Stimulated activated CD4-positive, alpha-beta T cell treated with anti-CD3 and anti-CD28 coated beads, TNF-alpha, amount 100 ng/mL, for 4 hours (primary cell): ENCODE measurements around the gene SLC38A3.

Experiments
- DNase-seq, 3 experiments: peaks; one replicate each; pipeline ENCODE4 v3.0.0-alpha.2; 2020; ENCODE audit warnings: low read depth in 3 of 3

SLC38A3 gene

DNA sequence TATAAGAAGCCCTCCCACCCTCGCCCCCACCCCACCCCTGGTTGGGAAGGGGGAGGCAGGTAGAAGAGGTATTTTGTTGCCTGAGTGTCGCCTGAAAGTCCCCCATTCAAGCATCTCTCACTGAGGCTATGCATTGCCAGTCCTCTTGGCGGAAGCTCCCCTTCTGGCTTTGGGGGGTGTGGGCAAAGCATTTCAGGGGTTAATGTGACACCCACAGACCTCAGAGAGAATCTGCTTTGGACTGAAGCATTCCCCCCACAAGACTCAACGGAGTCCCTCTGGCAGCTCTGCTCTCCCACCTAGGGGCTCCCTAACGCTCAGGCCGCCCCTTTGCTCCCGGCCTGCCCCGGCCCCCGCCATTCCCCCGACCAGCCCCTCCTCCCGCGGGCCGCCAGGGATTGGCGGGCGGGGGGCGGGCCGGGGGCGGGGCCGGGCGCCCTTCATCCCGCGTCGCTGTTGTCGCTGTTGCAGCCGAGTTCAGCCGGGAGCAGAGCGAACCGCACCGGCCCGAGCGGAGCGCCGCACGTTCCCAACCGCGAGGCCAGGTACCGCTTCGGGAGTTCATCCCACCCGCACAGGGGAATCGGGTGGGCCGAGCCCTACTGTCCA is at the start of gene SLC38A3:
TSS of gene SLC38A3 (plus strand) at position 468 of the 609 bp plus-strand sequence. CDS start 8,929 bp downstream, outside the sequence.
- no peak for DNase-seq

DNA sequence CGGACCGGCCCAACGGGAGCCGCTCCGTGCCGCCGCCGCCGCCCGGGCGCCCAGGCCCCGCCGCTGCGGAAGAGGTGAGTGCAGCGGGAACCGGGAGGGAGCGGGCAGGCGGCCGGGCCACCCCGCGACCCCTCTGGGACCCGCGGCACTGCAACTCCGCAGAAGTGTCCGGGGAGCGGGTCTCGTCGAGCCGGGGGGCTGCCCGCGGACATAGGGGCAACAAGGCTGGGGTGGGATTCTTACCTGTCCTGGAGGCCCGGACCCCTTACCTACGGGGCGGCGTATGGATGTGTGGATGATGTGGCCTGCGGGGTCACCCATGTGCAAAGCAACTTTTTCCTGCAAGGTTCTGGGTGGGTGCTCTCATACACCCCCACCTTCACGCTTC is 49.6 kb upstream of the SLC38A3 start:
- DNase-seq: no peak

DNA sequence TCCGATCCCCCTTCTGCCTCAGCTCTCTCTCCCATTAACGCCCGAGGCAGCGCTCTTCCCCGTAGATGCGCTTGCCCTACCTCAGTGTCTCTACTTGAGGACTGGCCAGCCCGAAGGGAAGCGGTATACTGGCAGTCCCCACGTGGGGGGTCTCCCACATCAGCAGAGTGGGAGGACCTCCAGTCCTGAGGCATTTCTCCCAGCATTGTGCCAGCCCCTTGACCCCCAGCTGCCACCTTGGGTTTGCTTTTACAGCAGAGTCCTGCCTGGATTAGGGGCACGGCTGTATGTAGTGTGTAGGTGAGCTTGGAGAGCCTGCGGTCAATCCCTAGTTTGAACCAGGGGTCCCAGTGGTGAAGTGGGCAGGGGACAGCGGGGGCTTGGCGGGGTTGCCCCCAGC is 49.2 kb upstream of the SLC38A3 start:
- no peak for DNase-seq

DNA sequence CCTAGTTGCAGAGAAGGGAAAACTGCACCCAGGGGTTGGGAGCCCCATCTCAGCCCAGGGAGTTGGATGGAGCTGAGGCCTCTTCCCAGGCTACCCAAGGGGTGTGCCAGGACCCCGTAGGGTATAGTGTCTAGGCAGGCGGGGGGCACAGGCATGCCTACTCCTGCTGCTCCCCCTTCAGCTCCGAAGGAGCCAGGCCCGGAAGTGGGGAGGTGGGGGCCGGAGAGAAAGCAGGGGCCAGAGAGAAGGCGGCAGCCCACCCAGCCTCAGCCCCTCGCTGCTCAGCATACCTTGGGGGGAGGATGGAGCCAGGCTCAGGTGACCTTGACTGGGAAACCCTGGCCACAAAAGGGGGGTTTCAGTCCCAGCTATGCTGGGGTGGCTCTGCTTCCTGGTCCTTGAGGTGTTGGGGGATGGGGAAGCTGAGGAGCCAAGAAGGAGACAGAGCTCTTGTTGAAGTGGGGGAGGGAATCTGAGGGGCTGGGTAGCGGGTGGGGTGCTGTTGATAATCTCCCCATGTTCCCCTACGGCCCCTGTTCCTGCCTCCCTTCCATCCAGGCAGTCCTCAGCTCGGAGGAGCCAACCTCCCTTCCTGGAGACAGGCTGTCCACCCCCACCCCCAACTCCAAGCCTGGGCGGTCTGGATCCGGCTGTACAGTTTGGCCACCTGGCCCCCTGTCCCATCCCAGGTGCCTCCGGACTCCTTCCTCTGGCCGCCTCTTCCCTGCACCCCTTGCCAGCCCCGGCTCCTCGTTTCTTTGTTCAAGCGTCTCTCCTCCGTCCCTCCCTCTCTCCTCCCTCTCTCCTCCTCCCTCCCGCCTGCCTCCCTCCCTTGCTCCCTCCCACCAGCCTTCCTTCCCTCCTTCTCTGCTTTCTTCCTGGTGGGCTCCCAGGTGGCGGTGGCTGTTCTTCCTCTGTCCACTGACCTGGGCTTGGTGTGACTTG is 48.2 kb upstream of the SLC38A3 start:
- DNase-seq: no peak

DNA sequence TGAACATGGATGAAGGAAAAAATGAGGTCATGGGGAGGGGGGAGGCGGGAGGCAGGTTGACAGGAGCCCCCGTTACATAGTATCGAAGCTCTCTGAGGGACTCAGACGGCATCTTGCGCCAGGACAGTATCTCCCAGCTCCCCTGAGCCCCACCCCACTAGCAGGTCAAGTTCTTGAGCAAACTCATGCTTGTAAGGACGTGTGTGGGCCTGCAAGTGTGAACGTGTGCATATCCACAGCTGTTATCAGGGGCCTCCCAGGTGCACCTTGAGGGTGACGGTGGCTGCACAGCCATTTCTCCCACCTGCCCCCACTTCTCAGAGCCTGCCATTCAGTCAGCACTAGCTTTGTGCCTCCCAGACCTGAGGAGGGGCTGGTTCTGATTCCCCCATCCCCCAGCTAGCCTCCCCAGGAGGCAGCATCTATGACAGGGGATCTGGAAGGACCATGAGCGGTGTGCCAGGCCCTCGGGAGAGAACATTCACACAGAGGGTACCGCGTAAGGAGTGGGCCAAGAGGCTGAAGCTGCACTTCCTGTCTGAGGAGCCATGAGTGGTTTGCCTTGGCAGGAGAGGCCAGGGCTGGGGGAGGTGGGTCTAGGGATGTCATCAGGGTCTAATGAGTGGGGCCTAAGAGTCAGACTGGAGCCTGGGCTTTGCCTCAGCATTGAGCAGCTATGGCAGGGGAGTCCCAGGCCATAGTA is 47.1 kb upstream of the SLC38A3 start:
- no peak for DNase-seq

DNA sequence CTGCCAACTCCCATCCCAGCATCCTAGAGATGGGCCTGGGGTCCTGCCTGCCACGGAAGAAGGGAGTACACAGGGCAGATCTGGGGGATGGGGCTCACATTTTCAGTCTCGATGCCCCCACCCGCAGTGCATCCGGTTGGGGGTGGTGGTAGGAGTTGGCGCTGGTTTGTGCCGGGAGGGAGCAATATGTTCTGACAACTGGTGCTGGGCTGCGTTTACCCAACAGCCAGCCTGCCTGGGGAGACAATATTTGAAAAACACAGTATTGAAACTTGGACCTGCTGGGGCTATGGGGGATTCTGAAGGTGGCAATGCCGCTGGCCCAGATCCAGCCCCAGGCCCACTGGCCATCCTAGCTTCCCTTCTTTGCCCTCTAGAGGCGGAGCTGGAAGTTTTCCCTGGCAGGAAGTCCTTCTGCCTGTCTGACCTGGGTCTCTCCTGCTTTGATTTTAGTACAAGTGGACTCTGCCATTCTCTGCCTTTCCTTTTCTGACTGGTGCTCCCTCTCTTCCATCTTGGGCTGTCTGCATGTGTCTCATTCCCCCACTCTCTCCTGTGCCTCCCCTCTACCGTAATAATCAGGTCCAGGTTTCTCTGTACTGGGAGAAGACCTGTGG is 46.4 kb upstream of the SLC38A3 start:
- no peak for DNase-seq

DNA sequence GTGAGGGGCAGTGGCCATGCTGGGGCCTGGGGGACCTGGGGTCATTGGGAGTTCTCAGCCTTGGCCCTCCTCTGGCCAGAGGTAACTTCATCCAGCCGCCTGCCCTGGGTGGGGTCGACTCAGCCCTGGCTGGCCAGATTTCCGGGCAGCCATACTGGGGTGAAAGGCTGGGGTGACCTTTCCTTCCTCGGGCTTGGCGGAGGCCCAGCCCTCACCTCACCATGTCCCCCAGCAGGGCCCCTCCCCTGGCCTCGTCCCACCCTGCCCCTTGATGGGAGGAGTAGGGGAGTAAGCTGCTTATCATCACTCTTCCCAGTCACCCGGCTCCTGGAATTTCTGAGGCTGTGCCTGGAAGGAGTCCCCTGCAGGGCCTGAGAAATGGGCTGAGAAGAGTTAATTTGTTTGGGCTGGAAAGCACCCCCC is 44.5 kb upstream of the SLC38A3 start:
- no peak for DNase-seq

DNA sequence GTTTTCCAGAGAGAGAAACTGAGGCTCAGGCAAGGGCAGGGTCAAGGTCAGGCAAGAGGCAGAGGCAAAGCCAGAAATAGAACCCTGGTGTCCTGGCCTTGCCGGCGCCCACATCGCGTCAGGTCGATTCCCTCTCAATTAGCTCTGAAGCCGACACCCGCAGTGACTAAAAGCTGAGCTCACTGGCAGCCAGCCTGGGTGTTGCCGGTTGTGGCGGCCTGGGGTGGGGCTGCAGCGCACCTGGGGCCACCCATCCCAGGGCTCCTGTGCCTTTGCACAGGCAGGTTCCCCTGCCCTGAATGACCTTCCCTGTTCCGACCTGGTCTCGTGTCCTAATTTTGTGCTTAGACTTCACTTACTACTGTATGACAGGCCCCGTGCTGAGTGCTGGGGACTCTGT is 43.8 kb upstream of the SLC38A3 start:
- no peak for DNase-seq

DNA sequence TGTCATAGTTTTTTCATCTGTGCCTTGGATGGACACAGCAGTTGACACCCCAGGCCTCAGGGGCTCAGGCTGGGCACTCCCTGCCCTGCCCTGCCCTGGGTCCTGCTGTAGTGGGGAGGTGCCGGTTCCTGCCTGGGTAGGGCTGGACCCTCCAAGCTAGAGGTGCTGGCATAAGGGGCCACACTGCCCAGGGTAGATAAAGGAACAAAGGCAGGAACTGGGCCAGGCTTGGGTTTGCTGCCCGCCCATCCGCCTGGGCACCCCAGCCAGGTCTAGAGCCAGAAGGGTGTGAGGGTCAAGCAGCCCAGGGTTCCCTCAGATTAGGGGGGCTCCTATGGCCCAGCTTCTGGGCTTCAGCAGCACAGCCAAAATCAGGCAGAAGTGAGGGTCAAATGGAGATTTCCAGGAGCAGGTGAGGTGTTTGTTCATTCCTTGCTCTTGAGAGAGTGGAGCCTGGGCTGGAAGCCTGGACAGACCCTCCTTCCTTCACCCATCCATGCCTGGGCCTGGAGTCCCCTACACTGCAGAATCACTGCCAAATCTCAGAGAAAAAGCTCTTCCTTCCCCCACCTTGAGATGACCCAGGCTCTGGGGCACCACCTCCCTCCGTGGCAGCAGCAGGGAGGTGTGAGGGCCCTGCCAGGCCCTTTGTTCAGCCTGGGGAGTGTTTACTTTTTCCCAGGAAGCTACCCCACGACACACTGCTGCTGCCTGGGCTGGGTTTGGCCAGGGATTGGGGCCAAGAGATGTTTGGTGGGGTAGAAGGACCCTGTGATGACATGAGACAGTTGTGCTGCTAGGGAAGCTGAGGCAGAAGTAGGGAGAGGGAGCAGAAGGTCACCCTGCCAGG is 42.8 kb upstream of the SLC38A3 start:
- no peak for DNase-seq

DNA sequence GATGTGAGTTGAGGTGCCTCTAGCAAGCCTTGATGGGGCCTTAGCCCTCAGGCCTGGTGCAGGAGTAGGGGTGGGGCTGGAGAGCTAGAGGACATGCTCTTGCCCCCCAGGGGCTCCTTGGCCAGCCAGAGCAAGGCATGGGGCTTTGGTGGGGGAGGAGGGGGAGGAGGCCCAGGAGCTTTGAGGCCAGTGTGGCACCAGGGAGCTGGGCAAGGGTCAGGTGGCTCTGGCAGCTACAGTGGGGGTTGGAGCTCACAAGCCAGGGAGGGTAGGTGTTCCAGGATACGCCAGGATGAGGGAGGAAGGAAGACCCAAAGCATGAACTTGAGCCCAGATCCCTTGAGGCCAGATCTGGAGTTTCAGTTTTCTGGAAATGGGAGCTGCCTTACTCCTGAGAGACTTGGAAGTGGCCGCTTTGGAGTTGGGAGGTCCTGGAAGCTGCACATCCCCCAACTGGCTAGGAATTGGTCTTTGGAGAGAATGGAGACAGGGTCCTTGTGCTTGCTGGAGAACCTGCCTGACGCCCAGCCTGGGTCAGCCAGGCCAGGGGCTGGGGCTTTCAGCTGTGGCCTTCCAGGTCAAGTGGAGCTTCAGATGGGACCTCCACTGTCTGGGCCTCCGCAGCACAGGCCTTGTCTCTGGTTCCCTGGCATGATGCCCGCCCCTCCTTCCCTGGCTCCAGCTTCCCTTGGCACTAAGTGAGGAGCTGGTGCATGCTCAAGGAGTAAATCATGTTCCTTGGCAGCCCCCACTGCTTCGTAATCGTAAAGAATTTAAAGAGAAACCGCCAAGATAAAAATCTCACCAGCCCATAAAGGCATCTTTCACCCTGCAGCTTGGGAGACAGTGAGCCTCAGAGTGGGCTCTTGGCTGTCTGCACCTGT is 41.3 kb upstream of the SLC38A3 start:
- no peak for DNase-seq

DNA sequence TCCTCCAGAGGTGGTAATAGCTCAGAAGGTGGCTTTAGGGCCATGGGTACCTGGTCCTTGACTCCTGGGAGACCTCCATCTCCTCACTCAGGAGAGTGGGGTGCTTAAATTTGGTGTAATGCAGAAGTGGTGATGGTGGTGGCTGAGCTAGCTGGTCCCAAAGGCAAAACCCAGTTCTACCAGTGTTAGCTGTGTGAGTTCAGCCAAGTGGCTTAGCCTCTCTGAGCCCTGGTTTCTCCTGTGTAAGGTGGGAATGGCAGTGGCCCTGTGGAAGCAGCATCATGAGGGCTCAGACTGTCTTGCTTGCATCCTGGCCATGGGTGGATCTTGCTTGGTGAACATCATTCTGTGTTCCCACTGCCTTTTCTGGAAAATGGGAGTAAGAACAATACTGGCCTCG is 40.6 kb upstream of the SLC38A3 start:
- DNase-seq: no peak

DNA sequence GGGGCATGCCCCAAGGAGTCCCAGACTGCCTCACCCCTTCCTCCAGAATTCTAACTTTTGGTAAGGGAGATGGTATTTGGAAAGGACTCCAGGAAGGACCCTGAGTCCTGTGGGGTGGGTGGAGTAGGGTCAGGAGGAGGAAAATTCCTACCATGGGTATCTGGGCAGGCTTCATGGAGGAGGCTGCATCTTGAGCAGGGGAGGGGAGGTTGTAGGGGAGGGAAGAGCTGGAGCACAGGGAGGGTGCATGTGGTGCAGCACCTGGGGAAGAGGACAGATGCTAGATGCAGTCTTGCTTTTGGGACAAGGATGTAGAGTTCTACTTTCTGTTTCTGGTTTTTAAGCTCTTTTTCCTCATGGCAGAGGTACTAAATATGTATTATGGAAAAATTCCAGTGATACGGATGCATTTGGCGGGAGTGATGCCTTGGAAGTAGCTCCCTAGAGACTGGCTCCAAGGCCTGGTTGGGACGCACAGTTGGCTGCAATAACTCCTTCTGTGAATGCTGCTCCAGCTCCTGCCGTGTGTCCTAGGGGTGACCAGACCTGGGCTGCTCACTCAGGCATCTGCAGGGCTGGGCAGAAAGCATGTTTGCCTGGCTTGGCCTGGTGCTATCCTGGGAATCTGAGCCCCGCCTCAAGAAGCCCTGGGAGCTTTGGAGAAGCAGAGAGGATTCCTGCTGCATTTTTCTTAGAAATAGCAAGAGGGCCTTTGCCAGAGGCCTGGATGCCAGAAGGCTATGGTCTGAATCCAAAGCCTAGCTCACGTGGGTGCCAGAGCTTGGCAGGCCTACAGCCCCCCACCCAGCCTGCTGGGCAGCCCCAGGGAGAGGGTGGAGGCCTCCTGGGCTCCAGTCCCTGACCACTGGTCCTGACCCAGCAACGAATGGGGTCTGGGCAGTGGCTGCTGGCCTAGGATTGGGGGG is 39.8 kb upstream of the SLC38A3 start:
- no peak for DNase-seq

DNA sequence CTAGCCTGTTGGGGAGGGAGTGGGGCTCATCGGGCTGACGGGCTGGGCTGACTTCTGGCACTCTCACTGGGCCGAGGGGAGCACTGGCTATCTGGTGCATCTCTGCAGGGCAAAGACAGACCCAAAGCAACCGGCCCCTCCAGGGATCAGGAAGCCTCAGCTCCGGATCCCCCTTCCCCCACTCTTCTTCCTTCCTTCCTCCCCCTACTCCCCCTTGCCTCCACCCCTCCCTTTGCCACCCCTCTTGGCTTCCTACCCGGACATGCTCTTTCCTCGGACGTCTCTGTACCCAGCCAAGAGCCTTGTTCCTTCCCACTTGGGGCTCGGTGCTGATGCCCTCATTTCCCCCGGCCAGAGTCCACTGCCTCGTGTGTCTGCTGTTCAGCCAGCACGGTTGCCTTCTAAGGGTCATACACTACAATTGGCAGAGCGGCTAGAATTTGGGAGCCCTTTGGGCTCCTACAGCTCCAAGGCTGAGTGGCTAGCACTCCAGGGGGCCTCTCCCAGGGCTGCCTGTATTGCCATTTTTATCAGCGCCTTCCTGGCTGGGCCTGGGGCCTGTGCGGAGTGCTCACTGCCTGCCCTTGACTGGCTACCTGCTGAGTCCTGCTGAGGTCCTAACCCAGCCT is 39.0 kb upstream of the SLC38A3 start:
- DNase-seq: no peak

DNA sequence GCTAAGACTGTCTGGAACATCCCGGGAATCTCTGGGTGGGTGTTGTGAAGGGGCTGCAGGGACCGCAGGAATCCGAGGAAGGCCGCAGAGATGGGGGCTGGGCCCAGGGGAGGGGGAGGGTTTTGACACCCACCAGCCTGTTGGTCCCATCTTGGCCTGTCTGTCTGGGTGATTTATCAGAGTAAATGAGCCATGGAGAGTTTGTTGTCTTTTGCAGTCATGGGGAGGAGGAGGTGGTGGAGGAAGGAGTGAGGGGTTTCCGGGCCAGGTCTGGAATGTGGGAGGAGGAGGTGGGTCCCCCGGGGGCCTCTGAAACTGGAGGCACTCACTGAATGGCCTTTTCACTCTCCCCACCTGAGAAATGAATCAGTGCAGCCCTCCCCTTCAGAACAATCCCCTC is 38.5 kb upstream of the SLC38A3 start:
- no peak for DNase-seq

DNA sequence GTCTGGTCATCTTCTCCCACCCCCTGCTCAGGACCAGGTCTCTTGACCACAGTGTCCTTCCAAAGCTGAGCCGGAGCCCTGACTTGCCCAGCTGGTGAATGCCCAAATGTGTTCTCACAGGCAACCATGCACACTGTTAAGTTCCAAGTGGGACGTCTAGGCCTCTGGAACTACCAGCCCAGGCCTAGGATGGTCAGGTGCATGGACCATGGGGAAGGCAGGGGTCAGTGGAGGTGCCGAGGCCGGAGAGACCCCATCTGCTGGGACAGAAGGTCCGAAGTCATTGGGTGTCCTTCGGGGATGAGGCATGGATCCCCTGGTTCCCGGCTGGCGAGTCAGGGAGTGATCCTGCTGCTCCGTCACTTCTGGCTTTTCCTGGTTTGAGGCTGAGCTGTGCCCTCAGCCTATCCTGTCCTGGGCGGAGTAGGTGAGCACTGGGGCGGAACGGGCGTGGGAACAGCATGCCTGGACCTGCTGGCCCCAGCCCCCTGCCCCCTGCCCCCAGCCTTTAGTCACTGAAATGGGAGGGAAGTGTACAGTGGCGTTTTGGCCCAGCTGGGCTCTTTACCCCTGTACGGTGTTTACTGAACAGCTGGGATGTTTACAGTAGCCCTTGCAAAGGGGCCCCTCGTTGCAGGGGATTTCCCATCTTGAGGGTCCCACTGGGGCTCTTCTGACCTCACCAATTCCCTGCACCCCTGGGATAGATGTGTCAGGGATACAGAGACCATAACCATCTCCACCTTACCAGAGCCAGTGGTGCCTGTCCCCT is 37.8 kb upstream of the SLC38A3 start:
- DNase-seq: no peak

DNA sequence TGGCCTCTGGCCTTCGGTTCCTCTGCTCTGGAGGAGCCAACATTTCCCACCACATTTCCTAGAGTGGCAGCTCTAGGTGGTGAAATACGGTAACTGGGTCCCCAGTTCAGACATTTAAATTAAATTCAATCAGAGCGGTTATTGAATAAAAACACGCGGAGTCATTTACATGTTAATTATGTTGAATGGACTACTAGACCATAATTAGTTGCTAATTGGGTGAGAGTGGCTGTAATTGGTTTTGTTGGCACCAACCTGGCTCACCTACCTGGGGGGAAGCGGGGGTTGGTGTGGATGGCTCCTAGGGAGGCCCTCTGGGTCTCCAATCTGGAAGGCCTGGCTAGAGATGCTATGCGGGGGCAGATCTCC is 37.2 kb upstream of the SLC38A3 start:
- DNase-seq: no peak

DNA sequence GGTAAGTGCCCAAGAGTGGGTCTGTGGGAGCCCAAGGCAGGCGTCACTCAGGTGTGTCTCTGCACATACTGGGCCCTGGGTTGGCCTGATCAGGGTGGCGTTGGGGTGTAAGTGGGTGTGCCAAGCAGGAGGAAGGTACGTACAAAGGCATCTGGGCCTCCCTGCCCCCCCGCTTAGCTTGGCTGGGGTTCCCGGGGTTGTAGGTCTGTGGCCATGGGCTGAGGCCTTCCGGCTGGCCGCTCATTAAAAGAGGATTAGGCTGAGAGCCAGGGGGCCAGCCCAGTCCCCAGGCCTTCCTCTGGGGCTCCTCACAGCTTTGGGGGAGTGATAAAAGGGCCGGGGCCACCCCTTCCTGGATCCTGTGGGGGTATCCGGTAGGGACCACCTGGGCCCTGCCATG is 36.7 kb upstream of the SLC38A3 start:
- no peak for DNase-seq

DNA sequence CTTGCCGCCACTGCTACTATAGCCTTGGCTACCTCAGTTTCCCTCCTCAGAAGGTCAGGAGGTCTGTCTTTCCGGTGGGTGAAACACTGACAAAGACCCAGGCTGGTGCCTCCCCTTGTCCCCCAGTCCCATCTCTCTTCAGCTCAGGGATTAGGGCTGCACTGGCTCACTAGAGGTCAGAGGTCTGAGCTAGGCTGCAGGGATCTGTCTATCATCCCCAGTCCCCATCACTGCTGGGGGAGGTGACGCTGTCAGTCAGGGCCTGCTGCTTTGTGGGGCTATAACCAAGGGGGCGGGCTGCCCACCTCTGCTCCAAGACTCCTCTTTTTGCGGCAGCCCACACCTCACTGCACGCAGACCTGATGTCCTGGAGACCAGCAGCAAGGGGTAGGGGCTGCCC is 36.3 kb upstream of the SLC38A3 start:
- DNase-seq: no peak
